ENCODE results near the gene GASK1A. TPM values are rescaled to one million over a fixed set of nuclear protein-coding genes. Genes with fewer than 3 reads are reported as not detected.

GASK1A gene
- total RNA-seq, 1 experiment from 2014 or later = 1.4 TPM

DNA sequence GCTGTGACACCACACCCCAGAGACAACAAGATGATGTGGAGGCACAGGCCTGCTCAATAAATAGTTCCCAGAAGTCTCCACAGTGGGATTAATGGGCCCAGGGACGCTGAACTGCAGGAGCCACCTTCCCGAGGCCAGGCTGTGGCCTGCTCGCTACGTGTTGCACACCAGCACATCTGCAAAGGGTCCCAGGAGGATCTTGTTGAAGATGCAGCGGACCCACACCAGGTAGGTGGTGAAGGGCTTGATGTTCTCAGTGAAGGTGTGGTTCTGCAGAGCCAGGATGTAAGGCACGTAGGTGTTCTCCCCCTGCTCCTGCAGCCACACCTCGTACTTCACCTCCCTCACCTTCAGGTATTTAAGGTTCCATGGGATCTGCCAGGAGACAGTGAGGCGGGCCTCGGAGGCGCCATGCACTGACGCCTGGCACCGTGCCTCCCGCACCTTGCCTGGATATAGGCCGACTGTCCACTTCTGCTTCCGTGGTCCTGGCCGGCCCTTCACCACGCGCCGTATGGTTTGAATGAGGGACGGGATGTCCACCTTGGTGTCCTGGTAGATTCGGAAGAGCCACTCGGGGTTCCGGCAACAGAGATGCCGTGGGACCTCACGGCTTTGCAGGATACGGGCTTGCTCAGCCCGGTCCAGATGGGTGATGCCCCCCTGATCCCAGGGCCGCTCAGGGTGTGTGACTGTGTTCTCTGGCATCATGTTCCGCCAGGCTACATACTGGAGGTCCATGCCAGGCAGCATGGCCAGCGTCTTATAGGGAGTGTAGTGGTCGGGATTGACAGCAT lies 100.6 kb downstream of the GASK1A start:
- no peak for DNase-seq (ENCODE audit: low spot score)
- no peaks in the 10 kb centered on the region for H3K27me3 ChIP-seq (replicated peaks; ENCODE audit: insufficient read depth, low read depth, low read length, poor library complexity)
- no peaks in the 10 kb centered on the region for H3K36me3 ChIP-seq (ENCODE audit: insufficient read depth, low read length, poor library complexity, severe bottlenecking)
- no peak overlapping the region for H3K4me3 ChIP-seq (ENCODE audit: low read depth, low read length, poor library complexity, severe bottlenecking)
- no peak for TF ChIP-seq EZH2 (IDR thresholded peaks at IDR 0.05; ENCODE audit: borderline replicate concordance, low read depth, low read length, poor library complexity, severe bottlenecking)
- TF ChIP-seq, protein P1, sequence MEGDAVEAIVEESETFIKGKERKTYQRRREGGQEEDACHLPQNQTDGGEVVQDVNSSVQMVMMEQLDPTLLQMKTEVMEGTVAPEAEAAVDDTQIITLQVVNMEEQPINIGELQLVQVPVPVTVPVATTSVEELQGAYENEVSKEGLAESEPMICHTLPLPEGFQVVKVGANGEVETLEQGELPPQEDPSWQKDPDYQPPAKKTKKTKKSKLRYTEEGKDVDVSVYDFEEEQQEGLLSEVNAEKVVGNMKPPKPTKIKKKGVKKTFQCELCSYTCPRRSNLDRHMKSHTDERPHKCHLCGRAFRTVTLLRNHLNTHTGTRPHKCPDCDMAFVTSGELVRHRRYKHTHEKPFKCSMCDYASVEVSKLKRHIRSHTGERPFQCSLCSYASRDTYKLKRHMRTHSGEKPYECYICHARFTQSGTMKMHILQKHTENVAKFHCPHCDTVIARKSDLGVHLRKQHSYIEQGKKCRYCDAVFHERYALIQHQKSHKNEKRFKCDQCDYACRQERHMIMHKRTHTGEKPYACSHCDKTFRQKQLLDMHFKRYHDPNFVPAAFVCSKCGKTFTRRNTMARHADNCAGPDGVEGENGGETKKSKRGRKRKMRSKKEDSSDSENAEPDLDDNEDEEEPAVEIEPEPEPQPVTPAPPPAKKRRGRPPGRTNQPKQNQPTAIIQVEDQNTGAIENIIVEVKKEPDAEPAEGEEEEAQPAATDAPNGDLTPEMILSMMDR (conservative IDR thresholded peaks at IDR 0.05; ENCODE audit: low read depth, low read length) = no peak
- H3K9me3 ChIP-seq (ENCODE audit: low read depth, low read length, poor library complexity, severe bottlenecking) = no peaks in the 10 kb centered on the region
- intact Hi-C loops (cut with micrococcal nuclease; ENCODE audit: unreplicated experiment) = no loop called here
- CTCF ChIA-PET = no interaction called here
- no peak overlapping the region for H3K27ac ChIP-seq (ENCODE audit: low read depth, low read length, poor library complexity, severe bottlenecking)
- H3K4me1 ChIP-seq (ENCODE audit: insufficient read depth, low read length, poor library complexity, severe bottlenecking) = no peaks in the 10 kb centered on the region
- no TSS peak for BruUV-seq (replicated peaks)
- POLR2A ChIA-PET (ENCODE audit: low non-redundant PET) = no interaction called here

- H3K36me3 ChIP-seq (ENCODE audit: insufficient read depth, low read length, poor library complexity, severe bottlenecking) = no peaks in the 10 kb centered on the region
- H3K9me3 ChIP-seq (ENCODE audit: low read depth, low read length, poor library complexity, severe bottlenecking) = no peaks in the 10 kb centered on the region
- no TSS peak for BruUV-seq (replicated peaks)
- no peak for DNase-seq (ENCODE audit: low spot score)
- H3K4me1 ChIP-seq (ENCODE audit: insufficient read depth, low read length, poor library complexity, severe bottlenecking) = no peaks in the 10 kb centered on the region
- TF ChIP-seq EZH2 (IDR thresholded peaks at IDR 0.05; ENCODE audit: borderline replicate concordance, low read depth, low read length, poor library complexity, severe bottlenecking) = no peak
- TF ChIP-seq, protein P1 (conservative IDR thresholded peaks at IDR 0.05; ENCODE audit: low read depth, low read length) = no peak
- H3K4me3 ChIP-seq (ENCODE audit: low read depth, low read length, poor library complexity, severe bottlenecking) = no peak overlapping the region
- H3K27me3 ChIP-seq (replicated peaks; ENCODE audit: insufficient read depth, low read depth, low read length, poor library complexity) = no peaks in the 10 kb centered on the region
- no peak overlapping the region for H3K27ac ChIP-seq (ENCODE audit: low read depth, low read length, poor library complexity, severe bottlenecking)
- ChIA-PET POLR2A (ENCODE audit: low non-redundant PET) (no interaction called here), CTCF (no interaction called here)
- intact Hi-C loops (cut with micrococcal nuclease; ENCODE audit: unreplicated experiment) = no loop called here
These were observed 101.8 kb downstream of the GASK1A start for GRCh38 chr3:43080726-43081568.

DNA sequence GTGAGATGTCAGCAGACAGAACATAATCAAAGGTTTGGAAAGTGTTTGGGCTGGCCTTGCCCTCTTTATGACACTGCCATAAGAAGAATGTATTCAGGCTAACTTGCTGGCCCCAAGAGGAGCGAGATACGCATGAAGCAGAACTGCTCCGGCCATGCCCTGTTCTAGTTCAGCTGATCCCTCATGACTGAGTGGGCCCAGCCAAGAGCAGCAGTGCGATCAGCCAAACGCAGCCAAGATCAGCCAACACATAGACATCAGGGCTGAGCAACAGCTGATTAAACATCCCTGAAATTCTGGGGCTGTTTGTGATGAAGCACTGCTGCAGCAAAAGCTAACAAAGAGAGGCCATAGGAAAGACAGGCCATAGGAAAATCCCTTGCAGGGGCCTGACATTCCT lies 102.7 kb downstream of the GASK1A start:
- no peak for DNase-seq (ENCODE audit: low spot score)
- H3K4me1 ChIP-seq (ENCODE audit: insufficient read depth, low read length, poor library complexity, severe bottlenecking) = no peaks in the 10 kb centered on the region
- intact Hi-C loops (cut with micrococcal nuclease; ENCODE audit: unreplicated experiment) = no loop called here
- H3K27me3 ChIP-seq (replicated peaks; ENCODE audit: insufficient read depth, low read depth, low read length, poor library complexity) = no peaks in the 10 kb centered on the region
- CTCF ChIA-PET = no interaction called here
- no peak overlapping the region for H3K4me3 ChIP-seq (ENCODE audit: low read depth, low read length, poor library complexity, severe bottlenecking)
- TF ChIP-seq, protein P1 (conservative IDR thresholded peaks at IDR 0.05; ENCODE audit: low read depth, low read length) = no peak
- TF ChIP-seq EZH2 (IDR thresholded peaks at IDR 0.05; ENCODE audit: borderline replicate concordance, low read depth, low read length, poor library complexity, severe bottlenecking) = no peak
- POLR2A ChIA-PET (ENCODE audit: low non-redundant PET) = no interaction called here
- BruUV-seq (replicated peaks) = no TSS peak
- H3K36me3 ChIP-seq (ENCODE audit: insufficient read depth, low read length, poor library complexity, severe bottlenecking) = no peaks in the 10 kb centered on the region
- H3K9me3 ChIP-seq (ENCODE audit: low read depth, low read length, poor library complexity, severe bottlenecking) = no peaks in the 10 kb centered on the region
- no peak overlapping the region for H3K27ac ChIP-seq (ENCODE audit: low read depth, low read length, poor library complexity, severe bottlenecking)

Data from A673 (cell line).